Activated CD8-positive, alpha-beta memory T cell treated with anti-CD3 and anti-CD28 coated beads, Interleukin-2, amount 10 ng/mL, durations not matched to agents 7 days and 5 days (primary cell): ENCODE measurements around the gene ELK3. TPM values are rescaled to one million over a fixed set of nuclear protein-coding genes. Genes with fewer than 3 reads are reported as not detected.
A peak's percentile ranks its signal among the peaks of the same experiment; 100 is the strongest.

ENCODE experiments used
- ATAC-seq: fragments of 150-1000 bp; cut with Tn5 transposase; one replicate; pipeline ENCODE4 v1.10.0; 2021; ENCODE audit warnings: moderate library complexity
- CTCF ChIA-PET: fragments of 350-600 bp; sonication (Branson Sonifier 250); formaldehyde crosslinking; loops from one replicate; lab custom pipeline; 2021; ENCODE audit warnings: antibody characterized with exemption; lab: Charles Lee
- DNase-seq: peaks from one replicate; pipeline ENCODE4 v3.0.0-alpha.2; 2020
- H3K27ac Mint-ChIP-seq: one replicate; pipeline ENCODE4 v1.8.0; 2021; ENCODE audit warnings: mild to moderate bottlenecking, mixed read lengths
- H3K27me3 Mint-ChIP-seq: one replicate; pipeline ENCODE4 v1.8.0; 2021; ENCODE audit warnings: mixed read lengths
- H3K36me3 Mint-ChIP-seq: one replicate; pipeline ENCODE4 v1.8.0; 2021; ENCODE audit warnings: mild to moderate bottlenecking, mixed read lengths
- H3K4me1 Mint-ChIP-seq: one replicate; pipeline ENCODE4 v1.8.0; 2021; ENCODE audit warnings: mixed read lengths
- H3K4me3 Mint-ChIP-seq: one replicate; pipeline ENCODE4 v1.8.0; 2021; ENCODE audit warnings: mild to moderate bottlenecking, moderate library complexity, mixed read lengths
- H3K9me3 Mint-ChIP-seq: one replicate; pipeline ENCODE4 v1.8.0; 2022; ENCODE audit warnings: low read depth, mixed read lengths
- total RNA-seq, 2 experiments: library from RNA; stranded (reverse); gene quantifications; one replicate each; pipeline ENCODE4 v1.2.3, GENCODE V29; 2021

Gene ELK3
- total RNA-seq, 2 experiments from 2014 or later = 16.1 to 17.1 TPM

DNA sequence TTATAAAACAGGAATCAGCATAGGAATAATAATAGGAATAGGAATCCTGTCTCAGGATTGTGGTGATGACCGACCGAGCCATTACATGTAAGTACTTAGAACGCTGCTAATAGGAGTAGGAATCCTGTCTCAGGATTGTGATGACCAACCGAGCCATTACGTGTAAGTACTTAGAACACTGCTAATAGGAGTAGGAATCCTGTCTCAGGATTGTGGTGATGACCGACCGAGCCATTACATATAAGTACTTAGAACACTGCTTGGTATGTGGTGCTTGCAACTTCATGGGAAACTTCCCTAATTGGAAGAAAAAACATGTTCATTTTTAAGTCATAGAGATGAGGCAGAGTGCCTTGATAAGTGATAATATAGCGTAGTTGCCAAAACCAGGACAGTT, 30.0 kb downstream of the ELK3 start:
- Mint-ChIP-seq H3K27me3 (no peaks in the 10 kb centered on the region), H3K4me1 (peaks cover 25% of the 10 kb centered on the region), H3K27ac (no peak overlapping the region), H3K4me3 (no peak overlapping the region), H3K36me3 (peaks cover 30% of the 10 kb centered on the region), H3K9me3 (no peaks in the 10 kb centered on the region)
- DNase-seq (no peak), ATAC-seq (no peak)
- CTCF ChIA-PET = interaction anchor here (1.0 to 1.1 kb wide), 2 partner anchors 9 to 292 kb away, joined by 3 to 7 read pairs; no protein-coding TSS in a partner anchor

DNA sequence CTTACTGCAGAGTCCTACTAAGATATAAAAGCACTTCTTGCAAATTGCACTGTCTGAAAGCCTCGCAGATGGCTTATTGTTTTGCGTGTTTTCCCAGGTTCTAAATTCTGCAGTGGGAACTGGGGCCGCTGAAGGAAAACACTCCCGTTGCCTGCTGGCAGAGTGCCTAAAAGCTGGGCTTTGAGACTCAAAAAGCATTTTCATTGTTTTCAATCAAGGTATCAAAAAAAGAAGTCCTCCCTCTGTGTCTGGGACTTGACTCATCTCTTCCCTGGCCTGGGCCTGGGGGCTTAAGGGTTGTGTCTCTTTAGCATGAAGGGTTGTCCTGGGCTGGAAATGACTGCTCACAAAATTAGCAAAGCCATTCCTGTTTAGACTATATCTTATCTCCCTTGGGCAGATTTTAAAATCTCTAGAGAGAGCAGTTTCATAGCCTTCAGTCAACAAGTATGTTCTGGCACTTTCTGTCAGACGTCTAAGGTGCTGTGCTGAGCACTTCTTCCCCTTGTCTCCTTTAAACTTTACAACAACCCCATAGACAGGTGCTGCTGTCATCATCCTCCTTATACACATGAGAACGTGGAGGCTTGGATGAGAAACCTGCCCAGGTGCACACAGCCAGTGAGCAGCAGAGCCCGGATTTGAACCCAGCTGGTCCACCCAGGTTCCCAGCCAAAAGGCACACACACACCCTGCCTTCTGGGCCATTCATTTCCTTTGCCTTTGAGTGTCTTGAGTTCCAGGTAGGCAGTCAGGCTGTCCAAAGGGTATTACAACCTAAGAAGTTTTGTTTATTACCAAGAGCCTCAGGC, 31.1 kb downstream of the ELK3 start:
- Mint-ChIP-seq H3K27ac (no peak overlapping the region), H3K27me3 (no peaks in the 10 kb centered on the region), H3K4me1 (peaks cover 23% of the 10 kb centered on the region), H3K4me3 (no peak overlapping the region), H3K36me3 (peaks cover 28% of the 10 kb centered on the region), H3K9me3 (no peaks in the 10 kb centered on the region)
- DNase-seq (no peak), ATAC-seq (no peak)
- CTCF ChIA-PET = interaction anchor here (0.6 kb wide), 1 partner anchor 804 kb away, joined by 5 read pairs; no protein-coding TSS in a partner anchor

GRCh38 chr12:96225994-96226399, 31.8 kb downstream of the ELK3 start:
- Mint-ChIP-seq H3K27ac (no peak overlapping the region), H3K4me3 (no peak overlapping the region), H3K9me3 (no peaks in the 10 kb centered on the region), H3K4me1 (peaks cover 23% of the 10 kb centered on the region), H3K27me3 (no peaks in the 10 kb centered on the region), H3K36me3 (peaks cover 28% of the 10 kb centered on the region)
- ATAC-seq (no peak), DNase-seq (no peak)
- CTCF ChIA-PET = no interaction called here

DNA sequence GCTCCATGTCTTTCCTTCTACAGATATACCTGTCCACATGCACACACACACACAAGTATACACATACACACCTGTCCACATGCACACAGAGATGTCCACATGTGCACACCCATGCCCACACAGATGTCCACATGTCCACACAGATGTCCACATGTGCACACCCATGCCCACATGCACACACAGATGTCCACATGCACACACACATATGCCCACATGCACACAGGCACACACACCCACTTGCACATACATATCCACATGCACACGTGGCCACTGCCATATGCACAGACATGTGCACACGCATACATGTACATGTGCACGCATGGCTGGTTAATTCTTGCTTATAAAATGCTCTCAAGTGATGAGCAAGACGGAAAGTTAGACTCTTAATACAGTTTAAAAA, 32.2 kb downstream of the ELK3 start:
- Mint-ChIP-seq H3K27ac (no peak overlapping the region), H3K4me1 (peaks cover 23% of the 10 kb centered on the region), H3K9me3 (no peaks in the 10 kb centered on the region), H3K4me3 (no peak overlapping the region), H3K36me3 (peaks cover 25% of the 10 kb centered on the region), H3K27me3 (no peaks in the 10 kb centered on the region)
- ATAC-seq (no peak), DNase-seq (no peak)
- CTCF ChIA-PET = no interaction called here

DNA sequence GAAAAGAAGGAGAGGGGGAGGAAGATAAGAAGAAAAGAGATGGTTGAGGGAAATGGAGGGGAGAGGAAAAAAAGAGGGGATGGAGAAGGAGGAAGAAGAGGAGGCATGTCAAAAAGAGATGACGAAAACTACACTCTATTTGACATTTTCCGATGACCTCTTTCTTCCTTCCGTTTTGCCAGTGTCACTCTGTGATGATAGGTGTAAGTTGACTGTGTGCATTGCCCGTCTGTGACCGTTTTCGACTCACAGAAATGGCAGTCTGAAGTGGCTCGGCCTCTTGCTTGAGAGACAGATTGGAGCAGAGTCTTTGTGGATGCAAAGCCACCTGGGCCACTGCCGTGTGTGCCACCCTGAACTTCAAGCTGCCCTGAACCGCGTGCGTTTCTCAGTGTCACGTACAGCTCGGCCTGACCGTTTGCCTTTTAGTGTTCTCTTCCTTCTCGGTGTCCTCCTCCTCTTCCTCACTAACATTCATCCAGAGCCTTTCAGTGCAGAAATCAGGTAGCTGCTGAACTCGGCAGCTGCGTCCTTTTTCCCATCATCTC, 32.7 kb downstream of the ELK3 start:
- Mint-ChIP-seq H3K4me3 (no peak overlapping the region), H3K36me3 (peaks cover 24% of the 10 kb centered on the region), H3K9me3 (no peaks in the 10 kb centered on the region), H3K4me1 (peaks cover 23% of the 10 kb centered on the region), H3K27me3 (no peaks in the 10 kb centered on the region), H3K27ac (no peak overlapping the region)
- CTCF ChIA-PET = no interaction called here
- ATAC-seq = no peak
- no peak for DNase-seq

DNA sequence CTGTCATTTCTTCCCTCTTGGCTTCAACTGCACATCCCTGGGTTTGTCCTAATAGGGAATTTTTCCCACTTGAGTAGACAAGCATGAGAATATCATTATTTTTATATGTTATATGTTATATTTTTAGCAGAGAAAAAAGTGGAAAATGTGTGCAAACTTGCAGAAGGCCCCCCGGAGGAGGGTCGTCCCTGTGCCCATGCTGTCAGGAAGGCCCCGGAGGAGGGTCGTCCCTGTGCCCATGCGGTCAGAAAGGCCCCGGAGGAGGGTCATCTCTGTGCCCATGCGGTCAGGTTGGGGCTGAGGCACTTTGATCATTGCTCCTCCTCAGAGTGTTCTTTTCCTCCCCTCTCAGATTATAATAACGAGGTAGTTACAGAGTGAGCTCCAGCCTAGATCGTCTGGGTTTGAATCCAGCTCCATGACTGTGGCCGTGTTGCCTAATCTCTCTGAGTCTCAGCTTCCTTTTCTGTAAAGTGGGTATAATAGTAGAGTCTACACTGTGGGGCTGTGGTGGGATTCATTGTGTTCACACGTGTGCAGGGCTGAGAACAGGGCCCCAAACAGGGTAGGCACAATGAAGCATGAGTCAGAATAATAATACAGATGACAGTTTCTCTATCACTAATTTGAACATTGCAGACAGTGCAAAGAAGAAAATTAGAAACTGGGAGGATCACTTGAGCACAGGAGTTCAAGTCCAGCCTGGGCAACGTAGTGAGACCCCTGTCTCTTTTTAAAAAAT, 33.4 kb downstream of the ELK3 start:
- Mint-ChIP-seq H3K27me3 (no peaks in the 10 kb centered on the region), H3K4me3 (no peak overlapping the region), H3K36me3 (peaks cover 22% of the 10 kb centered on the region), H3K4me1 (peaks cover 25% of the 10 kb centered on the region), H3K27ac (no peak overlapping the region), H3K9me3 (no peaks in the 10 kb centered on the region)
- CTCF ChIA-PET = no interaction called here
- ATAC-seq = peak; percentile 68
- DNase-seq = no peak

GRCh38 chr12:96228566-96229248, 34.5 kb downstream of the ELK3 start:
- Mint-ChIP-seq H3K27me3 (no peaks in the 10 kb centered on the region), H3K9me3 (no peaks in the 10 kb centered on the region), H3K4me3 (no peak overlapping the region), H3K4me1 (peaks cover 14% of the 10 kb centered on the region), H3K27ac (no peak overlapping the region), H3K36me3 (peaks cover 14% of the 10 kb centered on the region)
- DNase-seq (no peak), ATAC-seq (no peak)
- CTCF ChIA-PET = interaction anchor here (0.8 to 1.3 kb wide), 2 partner anchors 13 to 102 kb away, joined by 3 to 5 read pairs; no protein-coding TSS in a partner anchor

DNA sequence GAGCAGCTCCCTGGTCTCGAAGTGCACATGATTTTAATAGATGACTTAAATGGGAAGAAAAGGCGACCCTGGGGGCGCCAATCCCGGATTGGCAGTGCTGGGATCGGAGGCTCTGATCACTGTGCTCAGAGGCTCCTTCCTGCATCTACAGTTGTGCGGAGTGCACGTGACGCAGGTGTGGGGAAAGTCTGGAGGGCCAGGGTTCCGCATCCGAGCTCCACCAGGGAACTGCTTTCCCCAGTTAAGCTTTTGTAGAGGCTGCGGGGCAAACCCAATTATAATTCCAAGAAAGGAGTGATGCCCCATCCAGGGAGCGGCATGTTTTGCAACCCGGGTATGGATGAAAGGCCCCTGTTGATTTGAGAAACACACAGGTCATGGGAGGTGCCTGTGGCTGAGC, 36.5 kb downstream of the ELK3 start:
- peaks cover 14% of the 10 kb centered on the region for H3K4me1 Mint-ChIP-seq
- H3K4me3 Mint-ChIP-seq = no peak overlapping the region
- CTCF ChIA-PET = no interaction called here
- H3K9me3 Mint-ChIP-seq = no peaks in the 10 kb centered on the region
- ATAC-seq (no peak), DNase-seq (no peak)
- H3K27me3 Mint-ChIP-seq = no peaks in the 10 kb centered on the region
- peaks cover 10% of the 10 kb centered on the region for H3K36me3 Mint-ChIP-seq
- no peak overlapping the region for H3K27ac Mint-ChIP-seq

DNA sequence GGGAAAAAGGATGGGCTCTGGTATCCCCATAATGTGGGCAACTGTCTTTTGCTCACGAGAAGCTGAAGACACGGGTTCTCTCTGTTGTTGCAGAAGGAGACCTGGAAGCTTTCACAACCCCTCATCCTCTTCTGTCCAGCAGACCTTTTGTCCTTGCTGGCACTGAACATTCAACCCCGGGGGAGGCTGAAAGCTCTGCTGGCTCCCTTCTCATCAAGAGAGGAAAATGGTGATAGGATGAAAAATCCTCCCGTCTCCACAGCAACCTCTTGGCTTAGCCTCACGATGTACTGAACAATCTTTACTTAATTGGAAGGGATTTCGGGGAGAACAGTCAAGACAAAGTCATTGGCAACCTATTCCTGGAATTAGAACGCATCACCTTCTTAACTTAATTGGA, 39.0 kb downstream of the ELK3 start:
- H3K4me3 Mint-ChIP-seq = no peak overlapping the region

DNA sequence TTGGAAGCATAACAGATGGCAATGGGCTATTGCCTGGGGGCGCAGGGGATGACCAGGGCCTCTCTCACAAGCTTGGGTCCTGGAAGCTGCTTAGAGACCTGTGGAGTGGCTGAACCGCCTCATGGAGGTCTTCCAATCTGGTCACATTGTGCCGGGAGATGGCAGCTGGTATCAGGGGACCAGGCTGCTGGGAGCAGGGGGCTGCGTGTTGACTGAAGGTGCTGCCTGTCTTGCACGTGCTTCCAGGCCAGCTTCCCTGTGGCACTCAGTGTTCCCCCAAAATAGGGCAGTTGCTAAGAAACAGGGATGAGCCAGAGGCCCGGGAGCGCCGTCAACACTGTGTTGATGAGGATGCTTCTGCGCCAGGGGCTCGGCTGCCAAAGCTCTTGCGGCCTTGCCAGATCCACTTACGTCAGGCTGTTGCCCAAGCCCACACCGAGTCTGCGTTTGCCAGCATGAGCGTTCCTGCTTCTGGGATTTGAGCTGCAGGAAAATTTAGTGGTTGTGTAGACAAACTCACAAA, 39.8 kb downstream of the ELK3 start:
- H3K27me3 Mint-ChIP-seq = no peaks in the 10 kb centered on the region
- H3K36me3 Mint-ChIP-seq = peaks cover 19% of the 10 kb centered on the region
- H3K4me1 Mint-ChIP-seq = peaks cover 37% of the 10 kb centered on the region
- no peak for ATAC-seq
- CTCF ChIA-PET = no interaction called here
- DNase-seq = no peak
- H3K9me3 Mint-ChIP-seq = no peaks in the 10 kb centered on the region
- no peak overlapping the region for H3K4me3 Mint-ChIP-seq
- H3K27ac Mint-ChIP-seq = no peak overlapping the region

More for the DNA sequence above, 39.0 kb downstream of the ELK3 start:
- no peak for ATAC-seq
- Mint-ChIP-seq H3K36me3 (peaks cover 19% of the 10 kb centered on the region), H3K9me3 (no peaks in the 10 kb centered on the region), H3K4me1 (peaks cover 30% of the 10 kb centered on the region), H3K27me3 (no peaks in the 10 kb centered on the region), H3K27ac (no peak overlapping the region)
- no peak for DNase-seq
- CTCF ChIA-PET = interaction anchor here (1.4 kb wide), 1 partner anchor 18 kb away, joined by 5 read pairs; no protein-coding TSS in a partner anchor

GRCh38 chr12:96234591-96235483, 40.7 kb downstream of the ELK3 start:
- peaks cover 40% of the 10 kb centered on the region for H3K4me1 Mint-ChIP-seq
- peaks cover 19% of the 10 kb centered on the region for H3K36me3 Mint-ChIP-seq
- ATAC-seq = no peak
- DNase-seq = no peak
- CTCF ChIA-PET = no interaction called here
- H3K27ac Mint-ChIP-seq = no peak overlapping the region
- H3K27me3 Mint-ChIP-seq = no peaks in the 10 kb centered on the region
- no peaks in the 10 kb centered on the region for H3K9me3 Mint-ChIP-seq
- H3K4me3 Mint-ChIP-seq = no peak overlapping the region

GRCh38 chr12:96235484-96235826, 41.3 kb downstream of the ELK3 start:
- CTCF ChIA-PET = no interaction called here
- no peak overlapping the region for H3K27ac Mint-ChIP-seq
- H3K4me3 Mint-ChIP-seq = no peak overlapping the region
- ATAC-seq (no peak), DNase-seq (no peak)
- H3K36me3 Mint-ChIP-seq = peaks cover 19% of the 10 kb centered on the region
- H3K4me1 Mint-ChIP-seq = peaks cover 40% of the 10 kb centered on the region
- H3K27me3 Mint-ChIP-seq = no peaks in the 10 kb centered on the region
- no peaks in the 10 kb centered on the region for H3K9me3 Mint-ChIP-seq
